ENCODE results near the gene CFAP61.
"Not testable (repeated sequence)": the region's sequence is repeated elsewhere in the genome, so short reads cannot be mapped to it uniquely, and the experiment has no call there.

CFAP61 gene

DNA sequence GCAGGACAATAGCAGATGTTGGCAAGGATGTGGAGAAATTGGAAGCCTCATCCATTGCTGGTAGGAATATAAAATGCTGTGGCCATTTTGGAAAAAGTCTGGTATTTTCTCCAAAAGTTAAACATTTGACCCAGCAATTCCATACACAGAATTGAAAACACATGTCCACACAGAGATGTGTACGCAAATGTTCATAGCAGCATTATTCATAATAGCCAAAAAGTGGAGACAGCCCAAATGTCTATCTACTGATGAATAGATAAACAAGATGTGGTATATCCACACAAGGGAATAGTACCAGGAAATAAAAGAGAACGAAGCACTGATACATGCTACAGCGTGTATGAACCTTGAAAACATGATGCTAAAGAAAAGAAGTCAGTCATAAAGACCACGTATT is 40.5 kb downstream of the CFAP61 start:
- DNase-seq = no peak

DNA sequence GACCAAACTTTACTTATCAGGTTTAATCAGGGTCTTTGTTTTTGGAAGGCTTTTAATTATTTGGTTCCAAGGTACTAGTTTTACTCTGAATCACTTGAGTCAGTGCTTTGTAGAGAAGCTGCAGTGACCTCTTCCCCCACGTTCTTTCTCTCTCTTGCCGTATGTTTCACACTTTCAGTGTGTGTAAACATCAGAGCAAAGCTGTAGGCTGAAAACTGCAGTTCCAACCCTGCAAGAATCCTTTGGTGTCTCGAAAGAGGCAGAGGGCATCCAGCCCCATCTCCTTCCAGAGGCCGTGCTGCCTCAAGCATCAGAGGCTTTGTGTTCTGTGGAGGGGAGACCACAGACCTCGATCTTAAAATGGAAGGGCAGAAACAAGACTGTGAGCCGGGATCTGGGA is 42.1 kb downstream of the CFAP61 start:
- no peak for DNase-seq

GRCh38 chr20:20095114-20095872 is 43.0 kb downstream of the CFAP61 start:
- no peak for DNase-seq

- no peak for DNase-seq
Observed at GRCh38 chr20:20096421-20096820, 44.1 kb downstream of the CFAP61 start.

GRCh38 chr20:20100881-20101280 is 48.5 kb downstream of the CFAP61 start:
- no peak for DNase-seq

DNA sequence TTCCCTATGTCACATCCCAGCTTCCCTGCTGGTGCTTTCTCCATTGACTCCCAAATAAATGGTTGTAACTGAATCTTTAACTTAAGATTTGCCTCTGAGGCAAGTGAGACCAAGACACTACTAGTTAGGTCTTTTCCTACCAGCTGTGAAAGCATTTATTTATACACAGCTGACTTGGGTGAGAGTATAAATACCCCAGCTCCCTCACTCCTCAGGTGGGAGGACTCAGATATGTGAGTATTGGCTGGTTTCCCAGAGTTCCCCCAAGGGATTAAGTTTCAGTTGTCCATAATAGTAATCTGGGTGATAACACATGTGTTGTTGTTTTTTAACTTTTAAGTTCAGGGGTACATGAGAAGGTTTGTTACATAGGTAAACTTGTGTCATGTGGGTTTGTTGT is 49.8 kb downstream of the CFAP61 start:
- DNase-seq = no peak

- DNase-seq = no peak
Observed at GRCh38 chr20:20102716-20103258, 50.5 kb downstream of the CFAP61 start.

DNA sequence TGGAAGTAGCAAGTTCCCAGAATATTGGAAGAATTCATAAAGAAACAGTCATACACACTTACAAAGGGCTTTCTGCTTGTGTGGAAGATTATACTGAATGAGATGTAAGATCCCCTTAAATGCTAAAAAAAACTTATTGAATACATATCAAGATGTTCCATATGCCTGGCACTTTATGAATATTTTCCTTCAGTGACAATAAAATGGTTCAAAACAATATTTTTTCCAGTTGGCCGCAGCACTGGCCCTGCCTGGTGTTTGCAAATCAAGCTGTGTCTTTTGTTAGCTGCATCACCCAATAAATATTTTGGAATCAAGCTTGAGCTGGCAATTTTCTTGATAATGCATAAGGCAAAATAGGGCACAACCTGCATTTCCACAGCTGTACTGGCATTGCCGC is 51.2 kb downstream of the CFAP61 start:
- DNase-seq = no peak

GRCh38 chr20:20123187-20123586 is 70.9 kb downstream of the CFAP61 start:
- not testable (repeated sequence) for DNase-seq

DNA sequence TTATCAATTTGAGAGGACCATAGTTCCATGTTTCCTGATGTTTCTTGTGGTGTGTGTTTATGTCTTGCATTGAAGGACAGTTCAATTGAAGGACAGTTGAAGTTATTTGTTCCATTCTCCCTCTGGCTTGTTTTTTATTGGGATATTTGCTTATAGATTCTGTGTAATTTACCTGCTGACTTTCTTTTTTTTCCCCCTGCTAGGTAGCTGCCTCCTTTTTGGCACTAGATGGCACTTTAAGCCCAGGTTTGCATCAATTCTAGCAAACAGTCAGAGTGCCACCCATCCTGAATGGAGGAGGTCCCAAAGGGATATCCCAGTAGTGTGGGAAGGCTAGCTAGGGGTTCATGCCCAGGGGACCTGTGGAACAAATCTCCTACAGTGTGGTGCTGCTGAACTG is 78.1 kb downstream of the CFAP61 start:
- DNase-seq = no peak

- no peak for DNase-seq
Observed at GRCh38 chr20:20134941-20135575, 82.7 kb downstream of the CFAP61 start.

DNA sequence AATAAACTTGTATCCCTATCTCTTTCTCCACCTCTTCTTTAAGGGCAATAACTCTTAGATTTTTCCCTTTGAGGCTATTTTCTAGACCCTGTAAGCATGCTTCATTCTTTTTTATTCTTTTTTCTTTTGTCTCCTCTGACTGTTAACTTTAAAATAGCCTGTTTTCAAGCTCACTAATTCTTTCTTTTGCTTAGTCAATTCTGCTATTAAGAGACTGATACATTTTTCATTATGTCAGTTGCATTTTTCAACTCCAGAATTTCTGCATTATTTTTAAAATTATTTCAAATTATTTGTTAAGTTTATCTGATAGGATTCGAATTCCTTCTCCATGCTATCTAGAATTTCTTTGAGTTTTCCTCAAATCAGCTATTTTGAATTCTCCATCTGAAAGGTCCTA is 84.0 kb downstream of the CFAP61 start:
- DNase-seq = no peak

- no peak for DNase-seq
Observed at GRCh38 chr20:20137851-20138250, 85.5 kb downstream of the CFAP61 start.

DNA sequence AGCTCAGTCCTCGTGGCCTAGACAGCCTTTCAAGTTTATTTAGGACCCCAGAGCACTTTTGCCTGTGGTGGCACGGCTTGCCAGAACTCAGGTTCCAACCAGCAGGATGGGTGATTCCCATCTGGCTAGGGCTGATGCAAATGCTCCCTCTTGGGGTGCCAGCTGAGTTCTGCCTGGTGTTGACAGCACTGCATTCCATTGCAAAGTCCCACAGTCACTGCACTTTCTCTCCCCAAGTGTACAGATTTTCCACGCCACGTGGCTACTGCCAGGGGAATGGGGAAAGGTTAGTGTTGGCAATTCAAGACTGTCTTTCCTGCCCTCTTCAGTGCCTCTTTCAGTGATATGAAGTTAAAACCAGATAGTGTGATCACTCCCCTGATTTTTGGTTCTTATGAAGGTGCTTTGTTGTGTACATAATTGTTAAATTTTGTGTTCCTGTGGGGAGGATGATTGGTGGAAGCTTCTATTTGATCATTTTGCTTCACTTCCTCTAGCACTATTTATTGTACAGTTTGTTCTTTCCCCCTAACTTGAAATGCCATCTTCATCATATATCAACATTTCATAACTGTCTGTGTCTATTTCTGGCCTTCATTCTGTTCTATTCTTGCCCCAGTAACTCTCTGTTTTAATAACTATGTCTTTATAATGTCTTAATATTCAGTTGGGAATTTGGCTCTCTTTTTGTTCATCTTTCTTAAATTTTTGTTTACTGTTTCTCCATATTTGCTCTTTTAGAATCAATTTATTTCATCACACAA is 86.2 kb downstream of the CFAP61 start:
- no peak for DNase-seq

- no peak for DNase-seq
Observed at GRCh38 chr20:20139403-20139802, 87.1 kb downstream of the CFAP61 start.

GRCh38 chr20:20143165-20143564 is 90.8 kb downstream of the CFAP61 start:
- no peak for DNase-seq

- no peak for DNase-seq
Observed at GRCh38 chr20:20143646-20144045, 91.3 kb downstream of the CFAP61 start.

DNA sequence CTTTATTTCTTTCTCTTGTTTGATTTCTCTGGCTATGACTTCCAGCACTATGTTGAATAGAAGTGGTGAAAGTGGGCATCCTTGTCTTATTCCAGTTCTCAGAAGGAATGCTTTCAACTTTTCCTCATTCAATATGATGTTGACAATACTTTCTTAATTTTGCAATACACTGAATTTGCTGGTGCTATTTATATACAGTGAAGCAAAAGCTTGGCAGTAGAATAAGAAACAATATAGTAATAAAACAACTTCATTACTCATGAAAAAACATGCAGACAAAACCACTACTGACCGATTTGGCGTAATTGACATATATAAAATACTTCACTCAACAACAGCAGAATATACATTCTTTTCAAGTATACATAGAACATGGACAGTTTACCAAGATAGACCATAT is 96.4 kb downstream of the CFAP61 start:
- DNase-seq = no peak

- no peak for DNase-seq
Observed at GRCh38 chr20:20150241-20150640, 97.9 kb downstream of the CFAP61 start.

DNA sequence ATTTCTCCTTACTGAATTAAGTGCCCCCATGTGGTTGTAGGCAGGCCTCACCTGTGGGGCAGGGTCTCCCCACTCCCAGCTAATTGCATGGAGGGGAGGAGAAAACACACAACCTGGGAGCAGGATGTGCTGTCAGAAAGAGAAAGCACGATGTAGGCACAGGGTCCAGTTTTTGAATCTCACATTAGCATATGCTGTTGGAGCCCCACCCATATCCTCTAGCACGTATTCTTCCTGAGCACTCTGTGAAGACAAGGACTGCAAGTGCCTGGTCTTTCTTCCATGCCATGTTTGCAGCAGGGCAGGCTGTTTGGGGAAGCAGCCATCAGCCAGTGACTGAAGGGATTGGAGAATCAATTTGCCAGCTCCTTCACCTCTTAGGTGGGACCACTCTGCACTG is 108.2 kb downstream of the CFAP61 start:
- no peak for DNase-seq

DNA sequence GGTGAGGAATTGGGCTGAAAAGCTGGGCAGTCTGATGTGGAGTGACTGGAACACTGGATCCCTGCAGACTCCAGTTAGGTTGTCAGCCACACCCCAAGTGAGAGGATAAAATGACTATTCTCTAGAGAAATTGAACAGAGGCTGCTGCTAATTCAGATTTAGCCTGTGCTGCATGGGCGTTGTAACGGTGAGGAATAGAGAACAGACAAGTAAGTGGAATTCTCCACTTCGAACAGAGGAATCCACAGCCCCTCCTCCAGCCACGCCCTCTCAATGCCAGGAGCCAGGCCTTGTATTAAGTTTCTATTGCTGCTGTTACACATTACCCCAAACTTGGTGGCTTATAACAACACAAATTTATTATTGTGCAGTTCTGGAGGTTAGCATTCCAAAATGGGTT is 109.3 kb downstream of the CFAP61 start:
- no peak for DNase-seq

- no peak for DNase-seq
Observed at GRCh38 chr20:20167698-20168097, 115.4 kb downstream of the CFAP61 start.

DNA sequence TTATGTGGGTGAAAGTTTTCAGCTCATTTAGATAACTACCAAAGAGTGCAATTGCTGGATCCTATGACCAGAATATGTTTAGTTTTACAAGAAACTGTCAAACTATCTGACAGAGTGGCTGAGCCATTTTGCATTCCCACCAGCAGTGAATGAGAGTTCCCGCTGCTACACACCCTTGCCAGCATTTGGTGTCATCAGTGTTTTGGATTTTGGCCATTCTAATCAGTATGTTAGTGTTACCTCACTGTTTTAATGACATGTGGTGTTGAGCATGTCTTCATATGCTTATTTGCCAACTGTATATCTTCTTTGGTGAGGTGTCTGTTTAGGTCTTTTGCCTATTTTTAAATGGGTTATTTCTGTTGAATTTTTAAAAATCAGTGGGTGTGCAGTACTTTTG is 120.9 kb downstream of the CFAP61 start:
- DNase-seq = no peak
